Islet of Langerhans (tissue), 1 donor: Measurements from ENCODE around the gene TMEM170B.
"Not testable (repeated sequence)": the region's sequence is repeated elsewhere in the genome, so short reads cannot be mapped to it uniquely, and the experiment has no call there.

Experiments
- FAIRE-seq: peaks from one replicate; lab custom pipeline; 2011; peaks lifted over from hg19 to GRCh38; lab: Jason Lieb, UNC

The TMEM170B gene

DNA sequence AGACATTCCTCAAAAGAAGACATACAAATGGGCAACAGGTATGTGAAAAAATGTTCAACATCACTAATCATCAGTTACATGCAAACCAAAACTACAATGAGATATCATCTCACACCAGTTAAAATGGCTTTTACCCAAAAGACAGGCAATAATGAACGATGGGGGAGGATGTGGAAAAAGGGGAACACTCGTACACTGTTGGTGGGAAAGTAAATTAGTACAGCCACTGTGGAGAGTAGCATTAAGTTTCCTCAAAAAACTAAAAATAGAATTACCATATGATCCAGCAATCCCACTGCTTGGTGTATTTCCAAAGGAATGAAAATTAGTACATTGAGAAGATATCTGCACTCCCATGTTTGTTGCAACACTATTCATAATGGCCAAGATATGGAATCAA, 8.6 kb upstream of the TMEM170B start:
- no peak for FAIRE-seq

DNA sequence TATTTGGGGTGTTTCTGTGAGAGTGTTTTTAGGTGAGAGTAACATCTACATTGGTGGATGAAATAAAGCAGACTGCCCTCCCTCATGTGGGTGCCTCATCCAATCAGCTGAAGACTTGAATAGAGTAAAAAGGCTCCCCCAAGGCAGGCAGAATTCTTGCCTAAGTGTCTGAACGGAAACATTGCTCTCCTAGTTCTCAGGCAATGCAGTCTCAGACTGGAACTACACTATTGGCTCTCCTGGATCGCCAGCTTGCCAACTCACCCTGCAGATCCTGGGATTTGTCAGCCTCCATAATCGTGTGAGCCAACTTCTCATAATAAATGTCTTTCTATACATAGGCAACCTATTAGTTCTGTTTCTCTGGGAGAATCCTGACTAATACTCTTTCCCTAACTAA, 5.5 kb upstream of the TMEM170B start:
- no peak for FAIRE-seq

DNA sequence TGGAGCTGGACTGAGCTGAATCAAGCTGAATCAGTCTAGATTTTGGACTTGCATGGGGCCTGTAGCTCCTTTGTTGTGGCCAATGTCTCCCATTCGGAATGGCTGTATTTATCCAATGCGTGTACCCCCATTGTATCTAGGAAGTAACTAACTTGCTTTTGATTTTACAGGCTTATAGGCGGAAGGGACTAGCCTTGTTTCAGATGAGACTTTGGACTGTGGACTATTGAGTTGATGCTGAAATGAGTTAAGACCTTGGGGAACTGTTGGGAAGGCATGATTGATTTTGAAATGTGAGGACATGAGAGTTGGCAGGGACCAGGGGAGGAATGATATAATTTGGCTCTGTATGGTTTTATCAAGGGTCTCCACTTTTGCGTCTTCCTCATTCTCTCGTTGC, 3.0 kb upstream of the TMEM170B start:
- no peak for FAIRE-seq

DNA sequence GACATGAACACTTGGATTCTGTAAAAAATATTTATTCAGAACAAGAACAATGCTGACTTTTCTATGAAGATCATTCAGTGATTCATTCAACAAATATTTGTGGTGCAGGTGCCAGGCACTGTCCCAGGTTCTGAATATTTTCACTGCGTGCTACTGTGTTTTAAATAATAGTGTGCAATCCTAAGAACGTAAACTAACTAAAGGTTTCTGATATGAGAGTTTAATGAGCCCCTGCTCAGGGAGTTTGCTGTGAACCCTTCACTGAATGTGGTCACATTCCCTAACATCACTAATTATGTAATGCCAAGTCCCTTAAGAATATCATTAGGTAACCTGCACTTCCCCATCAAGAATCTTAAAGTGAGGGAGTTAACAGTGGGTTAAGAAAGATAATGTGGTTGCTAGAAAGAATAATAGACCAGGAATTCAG, 1.7 kb upstream of the TMEM170B start:
- no peak for FAIRE-seq

DNA sequence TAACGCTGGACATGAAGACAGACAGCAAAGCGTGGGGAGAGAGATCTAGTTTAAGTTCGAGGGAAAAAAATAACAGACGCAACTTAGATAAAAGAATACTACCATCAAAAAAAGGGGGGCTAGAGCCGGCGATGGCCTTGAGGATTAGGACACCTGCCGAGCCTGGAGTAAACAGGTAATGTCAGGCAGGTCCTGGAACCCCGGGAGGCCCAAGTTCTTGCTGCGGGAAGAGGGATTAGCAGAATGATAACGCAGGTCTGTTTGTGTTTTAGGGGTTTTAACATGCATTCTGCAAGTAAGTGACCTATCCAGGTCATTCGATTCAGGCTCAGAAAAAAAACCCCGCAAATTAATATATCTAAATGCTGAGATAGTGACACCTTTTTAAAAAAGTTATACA, 754 bp upstream of the TMEM170B start:
- FAIRE-seq, result no peak

DNA sequence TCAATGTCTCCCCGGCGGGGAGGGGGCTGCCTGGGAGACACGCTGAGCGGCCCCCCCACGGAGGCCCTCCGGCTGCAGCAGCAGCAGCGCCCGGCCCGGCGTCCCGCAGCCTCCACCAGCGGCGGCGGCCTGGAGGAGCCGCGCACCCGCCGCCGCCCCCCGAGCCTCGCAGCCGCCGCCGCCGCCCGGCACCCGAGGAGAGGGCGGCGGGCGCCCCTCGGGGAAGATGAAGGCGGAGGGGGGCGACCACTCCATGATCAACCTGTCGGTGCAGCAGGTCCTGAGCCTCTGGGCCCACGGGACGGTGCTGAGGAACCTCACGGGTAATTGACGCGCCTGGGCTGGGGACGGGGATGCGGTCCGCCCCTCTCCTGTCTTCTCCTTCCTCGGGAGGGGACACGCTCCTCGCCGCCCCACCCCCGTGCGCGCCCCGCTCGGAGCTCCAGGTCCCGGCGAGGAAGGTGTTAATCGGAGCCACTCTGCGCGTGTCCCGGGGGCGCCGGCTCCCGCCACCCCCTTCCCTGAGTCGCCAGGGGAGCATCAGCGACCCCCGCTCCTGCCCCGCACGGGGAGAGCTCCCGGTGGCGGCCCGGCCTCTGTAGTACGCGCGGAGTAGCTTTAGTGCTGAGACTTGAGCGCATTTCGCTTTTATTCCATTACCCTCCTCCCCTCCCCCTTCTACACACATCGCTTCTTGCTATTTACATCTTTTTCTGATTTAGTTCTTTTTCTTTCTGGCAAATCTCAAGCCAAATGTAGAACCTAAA, 686 bp downstream of the TMEM170B start:
- no peak for FAIRE-seq

DNA sequence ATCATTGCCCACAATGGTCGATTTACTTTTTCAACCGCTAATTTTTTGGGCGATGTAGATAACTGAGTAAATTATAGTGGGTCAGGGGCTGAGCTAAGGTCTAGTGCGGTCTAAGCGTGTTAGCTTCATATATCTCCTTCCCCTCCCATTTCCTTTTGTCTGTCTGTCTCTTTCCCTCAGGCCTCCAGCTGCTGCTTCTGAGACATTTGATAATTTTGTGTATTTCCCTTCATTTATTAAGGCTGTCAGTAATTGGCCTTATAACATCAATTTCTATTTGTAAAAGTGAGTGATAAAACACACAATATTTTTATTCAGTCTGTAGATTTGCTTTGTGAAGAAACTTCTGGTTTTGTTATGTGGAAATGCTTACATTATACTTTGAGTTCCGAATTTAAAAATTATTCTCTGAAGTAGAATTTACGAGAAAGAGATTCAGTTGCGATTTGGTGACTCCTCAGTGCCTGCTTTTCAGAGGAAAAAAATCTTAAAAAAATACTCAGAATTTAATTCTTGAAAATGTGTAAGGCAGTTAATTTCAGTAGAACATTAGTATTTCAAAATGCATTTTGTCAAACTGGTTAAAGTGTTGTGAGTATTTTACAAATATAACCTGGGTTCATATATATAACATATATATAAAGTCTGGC, 1.4 kb downstream of the TMEM170B start:
- no peak for FAIRE-seq

DNA sequence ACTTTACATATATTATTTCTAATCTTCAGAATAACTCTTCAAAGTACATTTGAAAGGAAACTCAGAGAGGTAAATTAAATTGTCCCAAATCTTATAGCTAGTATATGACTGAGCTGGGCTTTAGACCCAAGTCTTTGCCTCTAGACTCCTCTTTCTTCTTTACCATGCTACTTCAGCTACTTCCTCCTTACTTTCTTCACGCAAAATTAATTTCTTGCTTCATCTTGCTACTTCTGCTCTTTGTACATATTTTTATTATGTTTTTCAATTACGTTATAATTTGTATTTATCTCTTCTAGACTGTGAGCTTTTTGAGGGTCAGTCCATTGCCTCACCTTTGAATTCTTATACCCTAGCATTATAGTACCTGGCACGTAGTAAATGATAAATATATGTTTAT, 5.3 kb downstream of the TMEM170B start:
- no peak for FAIRE-seq

DNA sequence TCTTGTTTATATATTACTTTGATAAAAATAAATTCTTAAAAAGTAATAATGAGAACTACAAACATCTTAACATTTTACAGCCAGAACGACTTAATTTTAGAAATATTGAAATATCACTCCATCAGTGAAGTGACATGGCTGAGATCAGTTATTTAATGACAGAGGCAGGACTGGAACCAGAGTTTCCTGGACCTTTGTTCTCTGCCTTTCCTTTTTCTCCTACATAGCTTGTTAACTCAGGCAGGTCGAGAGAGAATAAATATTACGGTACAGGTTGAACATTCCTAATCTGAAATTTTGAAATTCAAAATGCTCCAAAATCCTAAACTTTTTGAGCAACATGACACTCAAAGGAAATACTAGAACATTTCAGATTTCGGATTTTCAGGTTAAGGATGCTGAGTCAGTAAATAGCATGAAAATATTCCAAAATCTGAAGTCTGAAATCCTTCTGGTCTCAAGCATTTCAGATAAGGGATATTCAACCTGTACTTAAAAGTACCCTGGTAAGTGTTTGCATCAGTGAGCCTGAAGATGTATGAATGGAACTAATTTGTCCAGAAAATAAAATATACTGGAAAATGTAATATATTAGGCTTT, 6.5 kb downstream of the TMEM170B start:
- no peak for FAIRE-seq

DNA sequence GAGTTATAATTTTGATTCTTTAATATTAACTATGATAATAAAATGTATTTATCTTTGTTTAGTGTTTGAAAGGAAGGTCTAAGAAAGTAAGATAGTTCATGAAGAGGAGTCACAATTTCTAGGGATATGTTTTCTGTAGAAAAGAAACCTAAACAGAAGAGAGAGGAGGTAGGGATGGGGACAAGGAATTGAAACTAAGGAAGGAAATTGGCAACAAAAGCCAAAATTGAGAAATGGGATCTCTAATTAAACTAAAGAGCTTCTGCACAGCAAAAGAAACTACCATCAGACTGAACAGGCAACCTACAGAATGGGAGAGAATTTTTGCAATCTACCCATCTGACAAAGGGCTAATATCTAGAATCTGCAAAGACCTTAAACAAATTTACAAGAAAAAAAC, 10.3 kb downstream of the TMEM170B start:
- FAIRE-seq, result not testable (repeated sequence)

DNA sequence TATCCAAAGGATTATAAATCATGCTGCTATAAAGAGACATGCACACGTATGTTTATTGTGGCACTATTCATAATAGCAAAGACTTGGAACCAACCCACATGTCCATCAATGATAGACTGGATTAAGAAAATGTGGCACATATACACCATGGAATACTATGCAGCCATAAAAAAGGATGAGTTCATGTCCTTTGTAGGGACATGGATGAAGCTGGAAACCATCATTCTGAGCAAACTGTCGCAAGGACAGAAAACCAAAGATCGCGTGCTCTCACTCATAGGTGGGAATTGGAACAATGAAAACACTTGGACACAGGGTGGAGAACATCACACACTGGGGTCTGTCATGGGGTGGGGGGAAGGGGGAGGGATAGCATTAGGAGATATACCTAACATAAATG, 11.0 kb downstream of the TMEM170B start:
- not testable (repeated sequence) for FAIRE-seq

DNA sequence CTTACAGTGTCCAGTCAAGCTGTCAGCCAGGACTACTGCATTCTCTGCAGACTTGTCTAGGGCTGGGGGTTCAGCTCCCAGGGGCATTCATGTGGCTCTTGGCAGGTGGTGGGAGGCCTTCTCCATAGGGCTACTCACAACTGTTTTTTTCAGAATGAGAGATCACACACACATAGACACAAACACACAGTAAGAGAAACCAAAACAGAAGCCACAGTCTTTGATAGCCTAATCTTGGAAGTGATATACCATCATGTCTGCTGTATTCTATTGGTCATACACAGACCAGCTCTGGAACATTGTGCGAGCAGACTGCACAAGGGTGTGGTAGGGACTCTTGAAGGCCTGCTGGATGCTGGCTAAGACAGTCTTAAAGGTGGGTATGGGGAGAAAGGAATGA, 13.5 kb downstream of the TMEM170B start:
- FAIRE-seq, result no peak

DNA sequence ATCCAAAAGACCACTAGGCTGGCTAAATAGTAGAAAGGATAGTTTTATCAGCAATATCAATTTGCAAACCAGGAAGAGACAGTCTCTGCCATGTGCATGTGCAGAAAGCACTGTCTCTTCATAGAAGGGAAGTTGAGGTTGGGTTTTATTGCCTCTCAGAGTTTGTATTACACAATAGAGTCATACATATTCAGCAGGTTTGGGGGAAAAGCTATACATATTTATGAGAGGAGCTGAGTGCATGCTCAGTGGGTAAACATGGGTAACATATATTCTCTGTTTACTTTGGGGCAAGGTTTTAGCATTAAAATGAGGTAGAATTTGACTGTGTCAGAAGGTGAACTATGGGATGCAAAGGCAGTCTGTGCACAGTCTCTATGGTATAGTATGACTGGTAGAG, 14.9 kb downstream of the TMEM170B start:
- no peak for FAIRE-seq

DNA sequence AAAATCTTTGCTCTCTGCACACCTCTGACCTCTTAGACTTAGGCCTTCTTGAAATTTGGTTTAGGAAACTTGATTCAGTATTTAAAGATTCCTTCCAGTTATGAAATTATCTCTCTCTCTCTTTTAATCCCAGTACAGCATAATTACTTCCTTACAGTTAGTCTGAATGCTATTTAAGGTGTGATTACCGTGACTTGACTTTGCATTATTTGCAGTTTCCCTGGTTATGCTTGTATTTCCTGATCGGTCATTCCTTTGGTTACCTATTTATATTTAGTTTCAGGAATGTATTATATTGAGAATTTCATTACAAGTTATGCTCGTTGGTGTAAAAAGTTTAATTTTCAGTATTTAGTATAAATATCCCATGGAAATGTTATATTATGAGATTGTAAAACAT, 16.3 kb downstream of the TMEM170B start:
- peak; percentile 87 for FAIRE-seq

DNA sequence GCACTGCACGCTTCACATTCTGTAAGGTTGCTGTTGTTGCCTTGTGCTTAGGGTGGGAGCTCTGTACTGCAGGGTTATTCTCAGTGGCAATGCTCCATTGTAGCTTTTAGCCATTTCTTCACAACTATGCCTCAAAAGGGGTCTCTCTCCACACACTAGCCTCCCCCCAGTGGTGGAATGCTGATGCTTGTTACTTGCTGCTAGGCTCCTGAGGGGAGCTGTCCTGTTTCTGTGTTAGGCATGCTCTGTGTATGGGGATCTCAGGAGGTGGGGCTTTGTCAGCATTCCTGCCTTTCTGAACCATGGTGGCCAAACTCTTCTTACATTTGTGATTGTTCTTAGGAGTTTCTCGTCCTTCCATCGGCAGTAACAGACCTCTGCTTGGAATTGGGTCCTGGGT, 18.8 kb downstream of the TMEM170B start:
- FAIRE-seq, result no peak

DNA sequence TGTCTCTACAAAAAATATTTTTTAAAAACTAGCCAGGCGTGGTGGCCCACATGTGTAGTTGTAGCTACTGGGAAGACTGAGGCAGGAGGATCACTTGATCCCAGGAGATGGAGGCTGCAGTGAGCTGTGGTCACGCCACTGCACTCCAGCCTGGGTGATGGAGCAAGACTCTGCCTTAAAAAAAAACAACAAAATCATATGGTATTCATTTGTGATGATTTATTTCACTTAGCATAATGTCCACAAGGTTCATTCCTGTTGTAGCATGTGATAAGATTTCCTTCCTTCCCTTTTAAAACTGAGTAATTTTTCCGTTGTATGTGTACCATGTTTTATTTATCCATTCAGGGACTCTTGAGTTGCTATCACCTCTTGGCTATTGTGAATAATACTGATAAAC, 26.2 kb downstream of the TMEM170B start:
- FAIRE-seq, result no peak

DNA sequence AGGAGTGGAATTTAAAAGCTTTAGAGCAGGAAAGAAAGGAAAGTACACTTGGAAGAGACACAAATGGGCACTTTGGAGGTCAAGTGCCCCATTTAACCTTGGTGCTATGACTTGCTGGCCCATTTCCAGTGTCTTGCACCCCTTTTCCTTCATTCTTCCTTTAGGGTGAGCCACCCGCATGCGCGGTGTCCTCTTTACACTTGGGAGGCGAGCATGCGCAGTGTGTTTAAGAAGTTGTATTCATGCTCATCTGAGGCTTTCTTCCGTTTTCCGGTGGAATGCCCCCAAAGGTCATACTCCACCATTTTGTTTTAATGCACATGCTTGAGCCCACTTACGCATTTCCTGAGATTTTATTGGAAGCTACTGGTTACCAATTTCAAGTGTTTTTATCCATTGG, 29.1 kb downstream of the TMEM170B start:
- FAIRE-seq, result no peak

DNA sequence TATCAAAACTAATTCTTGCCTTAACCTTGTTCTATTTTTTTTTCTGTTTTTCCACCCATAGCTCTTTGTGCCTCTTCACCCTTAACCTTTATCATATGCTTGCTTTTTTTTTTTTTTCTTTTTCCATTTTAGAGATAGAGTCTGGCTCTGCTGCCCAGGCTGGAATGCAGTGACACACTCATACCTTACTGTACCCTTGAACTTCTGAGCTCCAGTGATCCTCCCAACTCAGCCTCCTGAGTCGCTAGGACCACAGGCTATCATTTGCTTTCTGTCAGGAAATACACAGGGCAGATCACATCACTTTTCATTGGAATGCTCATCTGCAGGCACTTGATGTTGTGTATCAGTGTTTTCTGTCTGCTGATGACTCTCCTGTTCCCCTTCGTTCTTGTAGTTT, 33.5 kb downstream of the TMEM170B start:
- FAIRE-seq, result no peak

DNA sequence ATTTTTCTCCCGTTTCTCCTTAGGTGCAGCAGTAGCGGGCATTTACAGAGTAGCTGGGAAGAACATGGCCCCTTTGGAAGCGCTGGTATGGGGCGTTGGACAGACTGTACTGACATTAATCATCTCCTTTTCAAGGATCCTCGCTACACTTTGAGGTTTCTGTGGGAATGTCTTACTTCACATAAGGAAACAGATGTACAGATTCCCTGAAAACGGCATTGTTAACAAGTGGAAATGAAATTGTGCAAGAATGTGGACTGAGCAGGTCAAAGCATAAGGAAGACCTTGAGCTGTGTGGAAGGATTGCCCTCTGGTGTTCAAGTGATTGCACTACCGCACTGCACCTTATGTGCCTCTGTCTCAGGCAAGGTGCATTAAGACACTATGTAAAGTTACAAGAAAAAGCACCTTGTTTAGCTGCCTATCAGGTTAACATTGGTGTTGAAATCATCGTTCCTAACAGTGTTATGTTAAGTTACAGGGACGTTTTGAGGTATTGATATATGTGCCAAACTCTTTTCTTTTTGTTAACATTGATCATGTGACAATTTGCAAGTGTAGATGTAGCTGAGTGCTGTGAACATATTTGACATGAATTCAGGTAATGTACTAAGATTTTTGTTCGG, 38.0 kb downstream of the TMEM170B start:
- FAIRE-seq, result peak; percentile 86

DNA sequence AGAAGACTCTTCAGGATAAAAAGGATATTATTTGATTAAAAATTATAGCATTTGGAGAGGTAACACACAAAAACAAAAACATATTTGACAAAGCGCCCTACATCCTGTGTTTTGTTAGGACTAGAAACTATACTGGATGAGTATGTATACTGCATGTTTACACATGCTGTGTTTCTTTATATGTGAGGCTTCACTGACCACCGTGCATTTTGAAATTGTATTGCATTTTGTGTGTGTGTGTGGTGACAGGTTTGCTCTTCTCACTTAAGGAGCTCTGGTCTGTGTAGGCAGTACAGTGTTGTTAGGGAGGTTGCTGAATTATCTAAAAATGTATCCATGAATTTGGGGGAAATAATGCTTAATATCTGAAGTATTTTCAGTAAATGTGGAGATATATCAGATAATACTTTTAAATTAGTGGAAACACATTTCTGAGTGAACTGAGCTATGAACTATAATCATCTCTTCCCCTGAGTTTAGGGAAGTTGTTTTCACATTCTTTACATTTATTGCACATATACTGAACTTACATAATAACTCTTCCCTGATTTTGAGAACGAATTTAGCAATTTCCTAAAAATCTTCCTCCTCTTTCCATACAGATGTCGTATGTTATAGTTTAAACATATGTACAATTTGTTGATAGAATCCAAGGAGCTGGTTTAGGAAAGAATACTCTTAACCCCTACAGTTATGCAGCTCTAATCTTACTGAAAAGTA, 43.3 kb downstream of the TMEM170B start:
- FAIRE-seq, result no peak

DNA sequence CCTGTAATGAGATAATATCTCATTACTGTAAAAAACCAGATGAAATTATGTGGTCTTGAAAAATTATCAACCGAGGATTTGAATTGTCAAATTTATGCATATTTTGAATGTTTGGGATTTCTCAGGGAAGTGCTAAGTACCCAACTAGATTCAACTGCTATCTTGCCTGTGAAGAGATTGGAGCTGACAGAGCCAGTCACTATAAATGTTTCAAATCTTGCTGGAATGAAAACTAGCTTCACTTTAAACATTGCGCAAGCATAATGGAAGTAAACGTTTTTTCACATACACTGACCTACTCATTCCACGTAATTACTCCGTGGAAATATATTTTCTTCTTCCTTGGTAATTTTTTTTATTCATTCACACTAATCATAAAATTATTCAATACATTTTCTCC, 46.7 kb downstream of the TMEM170B start:
- no peak for FAIRE-seq

DNA sequence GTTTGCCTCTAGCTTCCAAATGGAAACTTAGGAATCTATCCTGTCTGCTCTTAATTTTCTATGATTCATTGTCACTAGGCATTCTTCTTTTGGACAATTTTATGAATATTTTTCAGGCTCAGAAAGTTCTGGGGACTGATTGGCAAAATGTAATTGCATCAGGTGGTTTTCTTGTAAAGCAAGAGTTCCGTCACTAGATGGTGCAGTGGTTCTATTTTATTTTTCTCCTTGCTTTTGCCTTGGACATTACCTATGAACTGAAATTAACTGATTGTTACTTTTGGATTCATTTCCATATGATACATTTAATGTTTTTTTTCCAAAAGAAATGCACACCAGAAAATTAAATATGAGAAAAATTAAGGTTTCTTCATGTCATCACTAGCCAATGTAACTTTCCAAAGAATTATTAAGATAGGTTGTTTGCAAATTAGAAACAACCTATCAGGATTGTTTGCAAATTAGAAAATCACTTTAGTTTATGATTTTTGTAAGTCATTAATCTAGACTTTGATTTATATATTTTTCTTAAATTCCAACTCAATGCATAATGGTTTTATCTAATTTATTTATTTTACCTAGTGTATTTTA, 48.0 kb downstream of the TMEM170B start:
- peak; percentile 97 for FAIRE-seq
